GM21737 (cell line): ENCODE results near the gene ZC3H12C.
"Not testable (repeated sequence)": the region's sequence is repeated elsewhere in the genome, so short reads cannot be mapped to it uniquely, and the experiment has no call there.

Experiments
- ATAC-seq: cut with Tn5 transposase; IDR thresholded peaks from one replicate; pipeline ENCODE4 v1.9.1; 2021; ENCODE audit warnings: mild to moderate bottlenecking, moderate library complexity; ENCODE audit not compliant: unreplicated experiment

Gene ZC3H12C

GRCh38 chr11:110208678-110209312, 115.6 kb downstream of the ZC3H12C start:
- ATAC-seq: not testable (repeated sequence)

DNA sequence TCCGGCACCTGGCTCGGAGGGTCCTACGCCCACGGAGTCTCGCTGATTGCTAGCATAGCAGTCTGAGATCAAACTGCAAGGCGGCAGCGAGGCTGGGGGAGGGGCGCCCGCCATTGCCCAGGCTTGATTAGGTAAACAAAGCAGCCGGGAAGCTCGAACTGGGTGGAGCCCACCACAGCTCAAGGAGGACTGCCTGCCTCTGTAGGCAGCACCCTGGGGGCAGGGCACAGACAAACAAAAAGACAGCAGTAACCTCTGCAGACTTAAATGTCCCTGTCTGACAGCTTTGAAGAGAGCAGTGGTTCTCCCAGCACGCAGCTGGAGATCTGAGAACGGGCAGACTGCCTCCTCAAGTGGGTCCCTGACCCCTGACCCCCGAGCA, 116.1 kb downstream of the ZC3H12C start:
- ATAC-seq: not testable (repeated sequence)

- ATAC-seq: no peak
Measured at GRCh38 chr11:110217223-110217877, 124.2 kb downstream of the ZC3H12C start.

- no peak for ATAC-seq
Measured at GRCh38 chr11:110217936-110218335, 124.7 kb downstream of the ZC3H12C start.

DNA sequence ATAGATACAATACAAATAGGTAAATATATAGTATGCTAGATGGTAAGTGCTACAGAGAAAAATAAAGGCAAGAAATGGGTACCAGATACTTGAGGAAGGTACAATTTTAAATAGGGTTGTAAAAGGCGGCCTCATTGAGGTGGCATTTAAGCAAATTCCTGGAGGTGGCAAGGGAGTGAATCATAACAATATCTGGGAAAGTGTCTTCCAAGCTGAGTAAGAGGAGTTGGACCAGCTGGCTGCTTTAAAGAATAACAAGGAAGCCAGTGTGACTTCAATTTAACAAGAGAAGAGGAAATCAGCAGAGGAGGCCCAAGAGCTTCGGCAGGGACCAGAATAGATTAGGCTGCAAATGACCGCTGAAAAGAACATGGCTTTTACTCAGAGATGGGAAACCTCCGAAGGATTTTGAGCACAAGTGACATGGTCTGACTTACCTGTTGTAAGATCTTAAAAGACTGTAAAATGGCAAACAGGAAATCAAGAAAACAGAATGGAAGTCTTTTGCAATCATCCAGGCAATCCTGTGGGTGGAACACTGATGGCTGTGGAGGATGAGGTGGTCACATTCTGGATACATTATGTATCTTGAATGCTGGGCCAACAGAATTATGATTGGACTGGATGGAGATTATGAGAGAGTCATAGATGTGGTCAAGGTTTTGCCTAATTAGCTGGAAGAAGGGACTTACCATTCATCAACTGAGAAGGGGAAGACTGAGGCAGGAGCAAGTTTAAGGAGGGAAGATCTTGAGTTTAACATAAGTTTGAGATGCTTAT, 126.0 kb downstream of the ZC3H12C start:
- ATAC-seq: no peak
